ENCODE data around the gene GJD2.

Gene GJD2

GRCh38 chr15:34786206-34786605 lies 31.4 kb upstream of the GJD2 start:
- no peak for TF ChIP-seq CTCF (conservative IDR thresholded peaks at IDR 0.05)
- no peak overlapping the region for H3K27ac ChIP-seq

- no peak for TF ChIP-seq CTCF (conservative IDR thresholded peaks at IDR 0.05)
- no peak overlapping the region for H3K27ac ChIP-seq
Observed at GRCh38 chr15:34783991-34784390, 29.2 kb upstream of the GJD2 start.

DNA sequence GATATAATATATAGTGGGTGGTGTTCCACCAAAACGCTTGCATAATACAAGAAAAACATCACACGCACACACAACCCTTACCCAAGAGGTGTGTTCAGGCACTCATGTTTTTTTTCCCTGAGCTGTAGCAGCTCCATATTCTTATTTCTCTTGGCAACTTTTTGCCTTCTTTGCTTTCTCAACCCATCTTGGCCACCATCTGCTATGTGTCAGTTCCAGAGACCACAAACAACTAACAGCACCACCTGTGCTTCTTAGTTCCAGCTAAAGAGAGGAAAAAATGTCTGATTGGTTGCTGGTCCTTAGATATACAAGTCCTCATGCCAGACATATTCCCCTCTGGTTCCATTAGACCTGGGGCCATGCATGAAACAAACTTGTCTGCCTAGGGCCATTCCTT lies 28.6 kb upstream of the GJD2 start:
- TF ChIP-seq CTCF (conservative IDR thresholded peaks at IDR 0.05) = no peak
- H3K27ac ChIP-seq = no peak overlapping the region

DNA sequence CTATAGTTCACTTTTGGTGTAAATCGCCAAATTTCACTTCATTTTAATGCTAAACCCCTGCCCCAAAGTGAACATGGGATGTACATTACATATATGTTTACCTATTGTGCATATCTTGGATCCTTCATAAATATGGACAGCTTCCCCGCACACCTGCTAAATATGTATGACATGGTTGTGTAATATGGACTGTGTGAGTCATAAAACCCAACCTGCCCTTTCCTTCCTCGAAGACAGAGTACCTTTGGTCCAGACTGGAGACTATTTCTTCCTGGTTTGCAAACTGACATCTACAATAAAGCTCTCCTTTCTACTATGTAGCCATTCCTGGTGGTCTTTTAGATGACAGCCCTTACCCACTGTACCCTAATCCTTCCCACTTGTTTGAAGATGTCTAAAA lies 28.1 kb upstream of the GJD2 start:
- no peak for TF ChIP-seq CTCF (conservative IDR thresholded peaks at IDR 0.05)
- H3K27ac ChIP-seq = no peak overlapping the region

- no peak overlapping the region for H3K27ac ChIP-seq
- TF ChIP-seq CTCF (conservative IDR thresholded peaks at IDR 0.05) = no peak
Observed at GRCh38 chr15:34780725-34781124, 25.9 kb upstream of the GJD2 start.

DNA sequence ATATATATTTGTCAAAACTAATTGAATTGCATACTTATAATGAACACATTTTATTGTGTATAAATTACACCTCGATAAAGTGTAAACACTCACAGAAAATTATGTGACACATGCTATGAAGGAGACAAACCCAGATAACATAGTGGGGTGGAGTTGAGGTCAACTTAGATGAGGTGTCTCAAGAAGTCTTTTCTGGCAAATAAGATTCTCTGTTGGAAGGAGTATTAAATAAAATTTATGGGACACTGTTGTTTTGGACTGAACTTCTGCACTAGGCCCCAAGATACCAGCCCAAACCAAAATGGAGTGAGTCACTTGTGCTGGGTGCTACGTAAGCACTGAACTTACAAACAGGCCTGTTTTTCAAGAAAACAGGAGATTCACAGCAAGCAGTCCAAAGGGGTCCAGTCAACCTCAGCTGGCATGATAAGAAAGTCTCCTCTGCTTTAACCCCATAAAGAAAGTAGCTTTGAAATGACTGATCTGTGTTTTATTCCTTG lies 21.9 kb upstream of the GJD2 start:
- no peak for TF ChIP-seq CTCF (conservative IDR thresholded peaks at IDR 0.05)
- H3K27ac ChIP-seq = no peak overlapping the region

- H3K27ac ChIP-seq = no peak overlapping the region
- no peak for TF ChIP-seq CTCF (conservative IDR thresholded peaks at IDR 0.05)
Observed at GRCh38 chr15:34773917-34774316, 19.1 kb upstream of the GJD2 start.

GRCh38 chr15:34773013-34773412 lies 18.2 kb upstream of the GJD2 start:
- no peak overlapping the region for H3K27ac ChIP-seq
- no peak for TF ChIP-seq CTCF (conservative IDR thresholded peaks at IDR 0.05)
